CD4-positive, alpha-beta T cell treated with Interleukin-10 for 1 hour (primary cell): ENCODE measurements around the gene STAM2.
"Not testable (repeated sequence)": the region's sequence is repeated elsewhere in the genome, so short reads cannot be mapped to it uniquely, and the experiment has no call there.

Source experiments
- DNase-seq: peaks from one replicate; pipeline ENCODE4 v3.0.0-alpha.2; 2020

The STAM2 gene

GRCh38 chr2:152100961-152101360, 74.6 kb downstream of the STAM2 start:
- DNase-seq, result no peak

GRCh38 chr2:152099367-152100050, 76.1 kb downstream of the STAM2 start:
- DNase-seq, result no peak

GRCh38 chr2:152098496-152099366, 76.8 kb downstream of the STAM2 start, which contains the start of gene CACNB4:
TSS of gene CACNB4 (minus strand) at chr2:152099044.
- no peak for DNase-seq

- DNase-seq, result no peak
These were observed 77.6 kb downstream of the STAM2 start for GRCh38 chr2:152097801-152098495.

GRCh38 chr2:152097290-152097800, 78.2 kb downstream of the STAM2 start:
- DNase-seq, result no peak

GRCh38 chr2:152095146-152095545, 80.4 kb downstream of the STAM2 start:
- DNase-seq, result no peak

GRCh38 chr2:152094014-152094413, 81.5 kb downstream of the STAM2 start:
- DNase-seq, result no peak

GRCh38 chr2:152093464-152093863, 82.1 kb downstream of the STAM2 start:
- DNase-seq, result no peak

GRCh38 chr2:152092095-152092494, 83.5 kb downstream of the STAM2 start:
- no peak for DNase-seq

GRCh38 chr2:152090726-152091125, 84.8 kb downstream of the STAM2 start:
- not testable (repeated sequence) for DNase-seq

- DNase-seq, result no peak
These were observed 86.3 kb downstream of the STAM2 start for GRCh38 chr2:152089238-152089637.

GRCh38 chr2:152088006-152088405, 87.6 kb downstream of the STAM2 start:
- DNase-seq, result no peak

GRCh38 chr2:152086231-152086630, 89.3 kb downstream of the STAM2 start:
- DNase-seq, result no peak

- no peak for DNase-seq
These were observed 91.5 kb downstream of the STAM2 start for GRCh38 chr2:152084076-152084475.

- DNase-seq, result no peak
These were observed 92.2 kb downstream of the STAM2 start for GRCh38 chr2:152083202-152083875.

GRCh38 chr2:152078662-152079061, 96.9 kb downstream of the STAM2 start:
- DNase-seq, result no peak

- DNase-seq, result no peak
These were observed 97.5 kb downstream of the STAM2 start for GRCh38 chr2:152078023-152078422.

GRCh38 chr2:152075461-152076050, 100.0 kb downstream of the STAM2 start:
- no peak for DNase-seq

GRCh38 chr2:152072011-152072410, 103.6 kb downstream of the STAM2 start:
- no peak for DNase-seq

GRCh38 chr2:152071518-152071917, 104.0 kb downstream of the STAM2 start:
- DNase-seq, result no peak

GRCh38 chr2:152071092-152071491, 104.5 kb downstream of the STAM2 start:
- DNase-seq, result no peak

GRCh38 chr2:152068226-152068625, 107.3 kb downstream of the STAM2 start:
- no peak for DNase-seq
